ENCODE results near the gene CNTN4. TPM values are rescaled to one million over a fixed set of nuclear protein-coding genes. Genes with fewer than 3 reads are reported as not detected.

CNTN4 gene
- polyA plus RNA-seq, 1 donor (not counting 4 experiments of a cell fraction or from before 2014, with no cell fraction given): not detected

GRCh38 chr3:2686816-2687502, 588.3 kb downstream of the CNTN4 start:
- Histone ChIP-seq H4K20me1 (ENCODE audit: control insufficient read depth, extremely low read depth, insufficient read depth, low read length) (no peaks in the 10 kb centered on the region), H3K9me1 (ENCODE audit: control insufficient read depth, extremely low read depth, insufficient read depth, low read length) (no peaks in the 10 kb centered on the region), H2AFZ (ENCODE audit: control insufficient read depth, low read length) (no peak overlapping the region), H3K4me3 (ENCODE audit: control insufficient read depth in 2 of 3, extremely low read depth in 1 of 3, insufficient read depth in 2 of 3, low read depth in 1 of 3, low read length in 3 of 3) (no peak overlapping the region), H3K9ac (ENCODE audit: control insufficient read depth, extremely low read depth, insufficient read depth, low read length) (no peak overlapping the region), H3K36me3 (ENCODE audit: control insufficient read depth in 2 of 2, extremely low read depth in 1 of 2, insufficient read depth in 2 of 2, low read length in 2 of 2) (no peaks in the 10 kb centered on the region), H3K27me3 (ENCODE audit: control insufficient read depth, extremely low read depth, insufficient read depth, low read length) (no peaks in the 10 kb centered on the region), H3K79me2 (ENCODE audit: control insufficient read depth, insufficient read depth, low read length) (no peaks in the 10 kb centered on the region), H3K27ac (ENCODE audit: control insufficient read depth, insufficient read depth, low read length) (no peak overlapping the region), H3K4me1 (ENCODE audit: control insufficient read depth, extremely low read depth, insufficient read depth, low read length) (no peaks in the 10 kb centered on the region), H3K9me3 (ENCODE audit: control insufficient read depth, low read depth, low read length) (no peaks in the 10 kb centered on the region), H3K4me2 (ENCODE audit: control insufficient read depth, extremely low read depth, insufficient read depth, low read depth, low read length) (no peak overlapping the region)
- no peak for DNase-seq (ENCODE audit: low read depth, low spot score)
- FAIRE-seq: no peak
- TF ChIP-seq CTCF (optimal IDR thresholded peaks at IDR 0.05 in 1 of 3, IDR thresholded peaks at IDR 0.05 in 1 of 3, conservative IDR thresholded peaks at IDR 0.05 in 1 of 3; ENCODE audit: extremely low read depth in 1 of 3, insufficient read depth in 2 of 3, low read length in 3 of 3) (no peak), EZH2 (IDR thresholded peaks at IDR 0.05; ENCODE audit: low read length) (no peak)
- dilution Hi-C loops (cut with MboI; ENCODE audit: extremely low pct_ligation_motif_present, low sequenced_read_pairs): no loop called here

DNA sequence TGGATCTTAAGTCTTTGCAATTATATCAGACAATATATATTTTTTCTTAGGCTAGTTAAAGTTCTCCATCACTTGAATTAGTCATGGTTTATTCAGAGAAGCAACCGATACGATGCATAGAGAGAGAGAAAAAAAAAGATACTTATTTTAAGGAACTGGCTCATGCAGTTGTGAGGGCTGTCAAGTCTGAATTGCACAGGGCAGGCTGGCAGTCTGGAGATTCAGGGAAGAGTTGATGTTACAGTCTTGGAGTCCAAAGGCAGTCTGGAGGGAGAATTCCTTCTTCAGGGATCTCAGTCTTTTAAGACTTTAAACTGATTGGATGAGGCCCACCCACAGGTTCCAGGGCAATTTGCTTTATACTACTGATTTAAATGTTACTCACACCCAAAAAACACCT, 598.9 kb downstream of the CNTN4 start:
- Histone ChIP-seq H3K9me1 (ENCODE audit: control insufficient read depth, extremely low read depth, insufficient read depth, low read length) (no peaks in the 10 kb centered on the region), H3K4me1 (ENCODE audit: control insufficient read depth, extremely low read depth, insufficient read depth, low read length) (no peaks in the 10 kb centered on the region), H3K36me3 (ENCODE audit: control insufficient read depth in 2 of 2, extremely low read depth in 1 of 2, insufficient read depth in 2 of 2, low read length in 2 of 2) (no peaks in the 10 kb centered on the region), H3K4me2 (ENCODE audit: control insufficient read depth, extremely low read depth, insufficient read depth, low read depth, low read length) (no peak overlapping the region), H3K9me3 (ENCODE audit: control insufficient read depth, low read depth, low read length) (no peaks in the 10 kb centered on the region), H2AFZ (ENCODE audit: control insufficient read depth, low read length) (no peak overlapping the region), H3K4me3 (ENCODE audit: control insufficient read depth in 2 of 3, extremely low read depth in 1 of 3, insufficient read depth in 2 of 3, low read depth in 1 of 3, low read length in 3 of 3) (no peak overlapping the region), H3K79me2 (ENCODE audit: control insufficient read depth, insufficient read depth, low read length) (no peaks in the 10 kb centered on the region), H3K9ac (ENCODE audit: control insufficient read depth, extremely low read depth, insufficient read depth, low read length) (no peak overlapping the region), H3K27me3 (ENCODE audit: control insufficient read depth, extremely low read depth, insufficient read depth, low read length) (no peaks in the 10 kb centered on the region), H3K27ac (ENCODE audit: control insufficient read depth, insufficient read depth, low read length) (no peak overlapping the region), H4K20me1 (ENCODE audit: control insufficient read depth, extremely low read depth, insufficient read depth, low read length) (no peaks in the 10 kb centered on the region)
- no peak for DNase-seq (ENCODE audit: low read depth, low spot score)
- FAIRE-seq: no peak
- TF ChIP-seq CTCF (optimal IDR thresholded peaks at IDR 0.05 in 1 of 3, IDR thresholded peaks at IDR 0.05 in 1 of 3, conservative IDR thresholded peaks at IDR 0.05 in 1 of 3; ENCODE audit: extremely low read depth in 1 of 3, insufficient read depth in 2 of 3, low read length in 3 of 3): no peak
- TF ChIP-seq EZH2 (IDR thresholded peaks at IDR 0.05; ENCODE audit: low read length): no peak
- dilution Hi-C loops (cut with MboI; ENCODE audit: extremely low pct_ligation_motif_present, low sequenced_read_pairs): no loop called here

All from keratinocyte (primary cell).